Dendritic cell treated with granulocyte-macrophage colony-stimulating factor and Interleukin-4, amounts not matched to agents 40 ng/mL and 50 ng/mL, for 4 days (primary cell): Measurements from ENCODE around the gene CCPG1.
A peak's percentile ranks its signal among the peaks of the same experiment; 100 is the strongest.
"Not testable (repeated sequence)": the region's sequence is repeated elsewhere in the genome, so short reads cannot be mapped to it uniquely, and the experiment has no call there.

ENCODE experiments used
- H3K27ac Mint-ChIP-seq: one replicate; pipeline ENCODE4 v1.8.0; 2022; ENCODE audit warnings: mild to moderate bottlenecking, mixed read lengths
- H3K27me3 Mint-ChIP-seq: one replicate; pipeline ENCODE4 v1.8.0; 2022; ENCODE audit warnings: mild to moderate bottlenecking, mixed read lengths
- H3K36me3 Mint-ChIP-seq: one replicate; pipeline ENCODE4 v1.8.0; 2022; ENCODE audit warnings: low read depth, mixed read lengths
- H3K4me1 Mint-ChIP-seq: one replicate; pipeline ENCODE4 v1.8.0; 2022; ENCODE audit warnings: low read depth, mixed read lengths
- H3K4me3 Mint-ChIP-seq: one replicate; pipeline ENCODE4 v1.8.0; 2022; ENCODE audit warnings: mild to moderate bottlenecking, moderate library complexity, mixed read lengths
- H3K9me3 Mint-ChIP-seq: one replicate; pipeline ENCODE4 v1.8.0; 2022; ENCODE audit warnings: mixed read lengths
- intact Hi-C: fragments of 100-400 bp; cut with micrococcal nuclease; formaldehyde crosslinking; loops from one replicate; pipeline ENCODE4 v1.15.0; 2022

The CCPG1 gene

GRCh38 chr15:55403531-55403930, 4.6 kb downstream of the CCPG1 start:
- H3K4me1 Mint-ChIP-seq, result peaks cover 43% of the 10 kb centered on the region
- no peak overlapping the region for H3K4me3 Mint-ChIP-seq
- H3K9me3 Mint-ChIP-seq, result no peaks in the 10 kb centered on the region
- H3K27me3 Mint-ChIP-seq, result no peaks in the 10 kb centered on the region
- intact Hi-C loops, result loop anchor here (5.0 kb wide), 1 partner anchor 206 kb away; the partner anchor contains the start of gene RSL24D1
- H3K27ac Mint-ChIP-seq, result peak overlapping the region; percentile 82
- H3K36me3 Mint-ChIP-seq, result peaks cover 23% of the 10 kb centered on the region

DNA sequence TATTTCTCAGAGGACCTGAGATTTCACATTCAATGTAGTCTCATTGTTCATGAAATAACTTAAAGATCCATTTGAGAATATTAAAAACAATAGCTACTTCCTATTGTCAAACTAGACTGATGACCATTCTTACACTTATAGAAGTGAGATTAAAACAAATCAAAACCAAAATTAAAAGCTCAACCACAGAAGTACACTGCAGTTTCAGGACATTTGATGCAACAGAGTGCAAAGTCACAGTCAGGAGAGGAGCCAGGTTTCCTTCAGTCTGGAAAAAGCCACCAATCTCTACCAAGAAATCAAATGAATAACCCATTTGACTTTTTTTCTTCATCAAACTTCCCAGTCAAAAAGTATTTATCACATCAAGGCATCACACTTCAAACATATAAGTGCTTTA, 5.5 kb downstream of the CCPG1 start:
- Mint-ChIP-seq H3K27me3 (no peaks in the 10 kb centered on the region), H3K9me3 (no peaks in the 10 kb centered on the region), H3K27ac (peak overlapping the region; percentile 82), H3K4me3 (no peak overlapping the region), H3K36me3 (peaks cover 25% of the 10 kb centered on the region), H3K4me1 (peaks cover 43% of the 10 kb centered on the region)
- intact Hi-C loops, result loop anchor here (5.0 kb wide), 1 partner anchor 205 kb away; the partner anchor contains the start of gene RSL24D1

DNA sequence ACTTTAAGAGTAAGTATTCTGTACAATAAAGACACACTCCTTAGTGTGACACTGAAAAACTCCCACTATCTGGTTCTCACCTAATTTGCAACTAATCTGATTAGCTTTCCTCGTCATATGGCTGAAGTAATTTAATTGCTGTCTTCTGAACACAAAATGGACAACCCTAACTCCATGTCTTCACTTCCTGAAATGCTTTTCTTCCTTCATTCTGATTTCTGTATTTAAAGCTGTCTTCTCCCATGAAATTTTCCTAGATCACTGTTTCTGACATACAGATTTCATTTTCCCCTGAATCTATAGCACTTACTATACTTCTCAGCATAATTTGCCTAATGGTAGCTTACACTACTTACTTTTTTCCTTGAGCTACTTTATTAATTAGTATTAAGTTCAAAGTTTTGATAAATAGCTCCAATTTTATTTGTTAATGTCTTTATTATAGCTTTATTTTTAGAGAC, 6.3 kb downstream of the CCPG1 start:
- Mint-ChIP-seq H3K27ac (peak overlapping the region; percentile 82), H3K9me3 (peaks cover 7% of the 10 kb centered on the region), H3K4me3 (peak overlapping the region; percentile 27), H3K27me3 (no peaks in the 10 kb centered on the region), H3K4me1 (peaks cover 46% of the 10 kb centered on the region), H3K36me3 (peaks cover 27% of the 10 kb centered on the region)
- intact Hi-C loops, result loop anchor here (5.0 kb wide), 1 partner anchor 205 kb away; the partner anchor contains the start of gene RSL24D1

DNA sequence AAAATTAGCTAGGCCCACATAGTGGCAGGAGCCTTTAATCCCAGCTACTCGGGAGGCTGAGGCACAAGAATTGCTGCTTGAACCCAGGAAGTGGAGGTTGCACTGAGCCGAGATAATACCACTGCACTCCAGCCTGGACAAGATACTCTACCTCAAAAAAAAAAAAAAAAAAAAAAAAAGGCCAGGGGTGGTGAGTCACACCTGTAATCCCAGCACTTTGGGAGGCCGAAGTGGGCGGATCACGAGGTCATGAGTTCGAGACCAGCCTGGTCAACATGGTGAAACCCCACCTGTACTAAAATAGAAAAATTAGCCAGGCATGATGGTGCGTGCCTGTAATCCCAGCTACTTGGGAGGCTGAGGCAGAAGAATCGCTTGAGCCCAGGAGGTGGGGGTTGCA, 8.1 kb downstream of the CCPG1 start:
- Mint-ChIP-seq H3K4me1 (peaks cover 54% of the 10 kb centered on the region), H3K36me3 (peaks cover 40% of the 10 kb centered on the region), H3K9me3 (peaks cover 17% of the 10 kb centered on the region)
- not testable (repeated sequence) for H3K27ac Mint-ChIP-seq, H3K4me3 Mint-ChIP-seq, H3K27me3 Mint-ChIP-seq
- intact Hi-C loops, result loop anchor here (5.0 kb wide), 1 partner anchor 203 kb away; the partner anchor contains the start of gene RSL24D1

- Mint-ChIP-seq H3K4me1 (peaks cover 69% of the 10 kb centered on the region), H3K27me3 (no peaks in the 10 kb centered on the region)
Measured at GRCh38 chr15:55398243-55398642, 9.9 kb downstream of the CCPG1 start.

GRCh38 chr15:55394694-55395093, 13.5 kb downstream of the CCPG1 start:
- intact Hi-C loops, result no loop called here
- Mint-ChIP-seq H3K27me3 (no peaks in the 10 kb centered on the region), H3K9me3 (peaks cover 24% of the 10 kb centered on the region), H3K4me3 (no peak overlapping the region), H3K36me3 (peaks cover 57% of the 10 kb centered on the region), H3K27ac (peak overlapping the region; percentile 30), H3K4me1 (peaks cover 47% of the 10 kb centered on the region)

More at GRCh38 chr15:55398243-55398642, 9.9 kb downstream of the CCPG1 start:
- no peak overlapping the region for H3K27ac Mint-ChIP-seq
- peaks cover 24% of the 10 kb centered on the region for H3K9me3 Mint-ChIP-seq
- intact Hi-C loops, result no loop called here
- H3K4me3 Mint-ChIP-seq, result no peak overlapping the region
- H3K36me3 Mint-ChIP-seq, result peaks cover 49% of the 10 kb centered on the region

- Mint-ChIP-seq H3K27me3 (no peaks in the 10 kb centered on the region), H3K4me3 (no peak overlapping the region), H3K4me1 (peaks cover 17% of the 10 kb centered on the region), H3K27ac (no peak overlapping the region), H3K36me3 (peaks cover 60% of the 10 kb centered on the region), H3K9me3 (no peaks in the 10 kb centered on the region)
- intact Hi-C loops, result no loop called here
Measured at GRCh38 chr15:55389264-55389607, 18.9 kb downstream of the CCPG1 start.

DNA sequence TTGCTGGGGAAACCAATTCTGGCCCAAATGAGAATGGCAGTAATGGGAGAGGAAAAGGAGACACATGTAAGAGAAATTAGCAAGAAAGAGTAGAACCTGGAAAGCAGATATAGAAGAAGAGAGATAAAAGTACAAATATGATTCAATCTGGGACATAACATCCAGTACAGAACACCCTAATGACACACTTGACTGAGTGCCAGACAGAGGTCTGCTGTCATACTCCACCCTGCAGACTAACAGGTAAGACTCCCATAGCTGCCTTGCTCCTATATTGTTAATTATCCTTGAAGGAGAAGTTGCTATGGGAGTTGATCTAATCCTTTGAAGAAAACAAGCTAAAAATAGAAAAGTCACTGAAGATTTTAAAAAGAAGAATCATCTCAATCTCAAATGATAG, 21.1 kb downstream of the CCPG1 start:
- H3K36me3 Mint-ChIP-seq, result peaks cover 76% of the 10 kb centered on the region
- intact Hi-C loops, result no loop called here
- H3K27ac Mint-ChIP-seq, result no peak overlapping the region
- no peaks in the 10 kb centered on the region for H3K27me3 Mint-ChIP-seq
- peaks cover 10% of the 10 kb centered on the region for H3K4me1 Mint-ChIP-seq
- no peaks in the 10 kb centered on the region for H3K9me3 Mint-ChIP-seq
- no peak overlapping the region for H3K4me3 Mint-ChIP-seq

DNA sequence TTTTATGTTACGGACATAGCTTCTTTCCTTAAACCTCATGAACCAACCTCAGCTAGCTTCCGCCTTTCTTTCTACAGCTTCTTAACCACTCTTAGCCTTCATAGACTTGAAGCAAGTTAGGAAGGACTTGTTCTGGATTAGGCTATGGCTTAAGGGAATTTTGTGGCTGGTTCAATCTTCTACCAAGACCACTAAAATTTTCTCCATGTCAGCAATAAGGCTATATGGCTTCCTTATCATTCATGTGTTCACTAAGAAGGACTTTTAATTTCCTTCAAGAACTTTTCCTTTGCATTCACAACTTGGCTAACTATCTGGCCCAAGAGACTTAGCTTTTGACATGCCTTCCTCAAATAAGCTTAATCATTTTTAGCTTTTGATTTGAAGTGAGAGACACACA, 24.5 kb downstream of the CCPG1 start:
- no peaks in the 10 kb centered on the region for H3K27me3 Mint-ChIP-seq
- no peak overlapping the region for H3K4me3 Mint-ChIP-seq
- H3K4me1 Mint-ChIP-seq, result peaks cover 5% of the 10 kb centered on the region
- peaks cover 89% of the 10 kb centered on the region for H3K36me3 Mint-ChIP-seq
- H3K27ac Mint-ChIP-seq, result no peak overlapping the region
- intact Hi-C loops, result no loop called here
- no peaks in the 10 kb centered on the region for H3K9me3 Mint-ChIP-seq

DNA sequence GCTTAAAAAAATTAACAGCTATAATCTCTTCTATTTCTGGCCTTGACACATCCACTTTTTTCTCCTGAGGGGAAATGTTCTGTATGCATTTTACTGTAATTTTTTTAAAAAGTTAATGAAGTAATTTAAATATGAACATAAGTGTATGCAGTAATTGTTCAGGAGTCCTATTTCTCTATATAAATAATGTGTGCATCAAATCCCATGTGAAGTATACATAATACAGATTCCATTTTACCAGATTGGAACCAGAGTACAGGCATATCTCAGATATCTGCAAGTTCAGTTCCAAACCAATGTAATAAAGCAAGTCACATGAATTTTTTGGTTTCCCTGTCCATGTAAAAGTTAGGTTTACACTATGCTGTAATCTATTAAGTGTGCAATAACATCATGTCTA, 26.6 kb downstream of the CCPG1 start:
- Mint-ChIP-seq H3K27ac (no peak overlapping the region), H3K36me3 (peaks cover 87% of the 10 kb centered on the region), H3K4me1 (peaks cover 5% of the 10 kb centered on the region), H3K4me3 (no peak overlapping the region), H3K27me3 (no peaks in the 10 kb centered on the region), H3K9me3 (no peaks in the 10 kb centered on the region)
- intact Hi-C loops, result no loop called here

DNA sequence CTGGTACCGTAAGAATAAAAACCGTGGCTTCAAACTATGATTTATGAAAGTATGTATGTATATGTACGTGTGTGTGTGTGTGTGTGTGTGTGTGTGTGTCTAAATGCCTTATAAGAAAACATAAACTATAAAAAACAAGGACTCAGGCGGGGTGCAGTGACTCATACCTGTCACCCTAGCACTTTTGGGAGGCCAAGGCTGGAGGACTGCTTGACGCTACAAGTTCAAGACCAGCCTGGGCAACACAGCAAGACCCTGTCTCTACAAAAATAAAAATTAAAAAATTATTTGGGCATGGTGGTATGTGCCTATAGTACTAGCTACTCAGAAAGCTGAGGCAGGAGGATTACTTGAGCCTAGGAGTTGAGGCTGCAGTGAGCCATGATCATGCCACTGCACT, 29.1 kb downstream of the CCPG1 start:
- Mint-ChIP-seq H3K4me3 (no peak overlapping the region), H3K36me3 (peaks cover 67% of the 10 kb centered on the region), H3K9me3 (no peaks in the 10 kb centered on the region), H3K27me3 (no peaks in the 10 kb centered on the region), H3K4me1 (peaks cover 14% of the 10 kb centered on the region), H3K27ac (no peak overlapping the region)
- intact Hi-C loops, result no loop called here

DNA sequence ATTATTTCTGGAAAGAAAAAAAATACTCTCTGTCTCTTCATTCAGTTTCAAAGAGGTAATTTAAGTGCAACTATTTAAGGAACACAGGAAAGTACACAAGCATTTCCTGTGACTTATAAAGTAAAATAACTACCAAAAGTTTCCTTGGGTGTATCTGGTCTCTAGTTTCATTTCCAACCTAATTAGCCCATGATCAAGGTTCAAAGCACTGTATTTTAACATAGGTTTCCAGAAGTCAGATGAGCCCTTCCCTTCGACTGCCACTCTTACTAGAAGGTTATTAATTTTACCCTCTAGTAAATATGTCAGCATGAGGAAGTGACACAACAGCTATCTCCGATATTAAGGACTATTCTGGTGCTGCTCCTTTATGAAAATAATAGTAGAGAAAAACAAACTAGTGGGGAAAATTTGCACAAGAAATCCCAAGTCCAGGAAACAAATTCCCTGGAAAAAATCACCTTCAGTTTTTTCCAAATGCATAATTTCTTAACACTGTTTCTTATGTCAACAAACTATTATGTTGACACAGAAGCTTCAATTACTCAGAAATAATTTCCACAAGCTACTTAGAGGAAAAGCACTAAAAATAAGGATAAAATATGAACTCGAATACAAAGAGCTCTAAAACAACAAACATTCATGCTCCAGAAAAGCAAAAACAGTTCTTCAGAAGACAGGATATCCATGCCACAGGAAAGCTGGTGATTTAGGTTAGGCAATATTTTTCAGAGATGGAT, 35.3 kb downstream of the CCPG1 start:
- Mint-ChIP-seq H3K9me3 (no peaks in the 10 kb centered on the region), H3K36me3 (peaks cover 66% of the 10 kb centered on the region), H3K27me3 (no peaks in the 10 kb centered on the region), H3K27ac (peak overlapping the region; percentile 52), H3K4me3 (no peak overlapping the region), H3K4me1 (peaks cover 19% of the 10 kb centered on the region)
- intact Hi-C loops, result no loop called here

DNA sequence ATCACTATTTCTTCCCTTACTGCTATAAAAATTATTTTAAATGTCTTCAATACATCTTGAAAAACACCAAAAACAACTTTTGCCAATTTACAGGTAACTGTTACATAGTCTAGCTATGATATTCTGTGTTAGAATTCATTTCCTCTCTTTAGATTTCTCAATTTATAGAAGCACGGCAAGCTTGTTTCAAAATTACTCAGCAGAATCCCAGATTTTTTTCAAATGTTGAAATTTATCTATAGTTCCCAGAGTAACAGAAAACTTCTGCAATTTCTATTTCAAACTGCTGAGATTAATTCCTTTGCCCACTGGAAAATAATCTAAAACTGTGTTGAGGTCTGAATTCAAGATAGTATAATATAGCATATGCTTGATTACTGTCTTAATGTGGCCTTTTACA, 41.2 kb downstream of the CCPG1 start:
- H3K4me3 Mint-ChIP-seq, result no peak overlapping the region
- peaks cover 10% of the 10 kb centered on the region for H3K4me1 Mint-ChIP-seq
- H3K27me3 Mint-ChIP-seq, result no peaks in the 10 kb centered on the region
- intact Hi-C loops, result loop anchor here (5.0 kb wide), 1 partner anchor 40 kb away; the partner anchor contains the start of genes CCPG1 and PIERCE2
- no peaks in the 10 kb centered on the region for H3K9me3 Mint-ChIP-seq
- H3K27ac Mint-ChIP-seq, result no peak overlapping the region
- peaks cover 70% of the 10 kb centered on the region for H3K36me3 Mint-ChIP-seq

- H3K9me3 Mint-ChIP-seq, result no peaks in the 10 kb centered on the region
- no peaks in the 10 kb centered on the region for H3K27me3 Mint-ChIP-seq
- H3K4me3 Mint-ChIP-seq, result no peak overlapping the region
- no peak overlapping the region for H3K27ac Mint-ChIP-seq
- peaks cover 15% of the 10 kb centered on the region for H3K4me1 Mint-ChIP-seq
- intact Hi-C loops, result no loop called here
- H3K36me3 Mint-ChIP-seq, result peaks cover 62% of the 10 kb centered on the region
Measured at GRCh38 chr15:55362641-55363040, 45.5 kb downstream of the CCPG1 start.

- Mint-ChIP-seq H3K4me3 (no peak overlapping the region), H3K9me3 (no peaks in the 10 kb centered on the region), H3K36me3 (peaks cover 75% of the 10 kb centered on the region), H3K27me3 (no peaks in the 10 kb centered on the region), H3K4me1 (peaks cover 9% of the 10 kb centered on the region), H3K27ac (no peak overlapping the region)
- intact Hi-C loops, result no loop called here
Measured at GRCh38 chr15:55361048-55361447, 47.1 kb downstream of the CCPG1 start.
